ENCODE results near the gene CYSRT1. TPM values are rescaled to one million over a fixed set of nuclear protein-coding genes. Genes with fewer than 3 reads are reported as not detected.

Gene CYSRT1, protein sequence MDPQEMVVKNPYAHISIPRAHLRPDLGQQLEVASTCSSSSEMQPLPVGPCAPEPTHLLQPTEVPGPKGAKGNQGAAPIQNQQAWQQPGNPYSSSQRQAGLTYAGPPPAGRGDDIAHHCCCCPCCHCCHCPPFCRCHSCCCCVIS
- 0.81 TPM for polyA plus RNA-seq (2012; ENCODE audit: missing spikeins)

DNA sequence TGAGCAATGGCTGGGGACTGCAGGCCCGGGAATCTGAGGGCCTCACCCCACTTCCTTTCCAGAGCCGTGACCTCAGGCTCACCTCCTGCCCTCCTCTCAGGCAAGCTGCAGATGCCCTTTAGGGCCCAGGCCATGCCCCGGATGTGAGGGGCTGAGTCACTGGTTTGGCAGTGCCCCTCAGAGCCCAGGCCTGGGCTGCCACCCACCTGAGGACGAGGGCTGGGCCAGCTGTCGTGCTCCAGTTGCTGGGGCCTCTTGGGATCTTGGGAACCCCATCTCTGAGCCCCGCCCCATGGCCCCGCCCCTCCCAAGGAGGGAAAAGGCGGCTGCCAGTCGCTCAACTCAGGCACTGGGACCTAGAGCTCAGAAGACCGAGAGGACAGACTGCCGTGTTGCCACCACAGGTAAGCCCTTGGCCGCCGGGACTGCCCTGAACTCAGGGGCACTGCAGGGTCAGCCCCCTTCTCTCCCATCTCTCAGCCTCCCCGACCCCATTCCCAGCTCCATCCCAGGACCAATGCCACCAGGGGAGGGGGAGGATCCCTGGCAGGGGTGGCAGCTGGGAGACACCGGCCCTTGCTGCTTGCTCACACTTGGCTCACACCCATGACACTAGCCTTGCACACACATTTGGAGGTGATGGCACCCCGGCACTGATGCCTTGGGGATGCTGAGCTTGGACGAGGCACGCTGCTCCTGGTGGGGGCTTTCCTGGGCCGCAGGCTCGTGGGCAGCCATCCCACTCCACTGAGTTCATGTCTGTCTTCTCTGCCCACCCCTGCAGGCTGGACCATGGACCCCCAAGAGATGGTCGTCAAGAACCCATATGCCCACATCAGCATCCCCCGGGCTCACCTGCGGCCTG, at the start of gene CYSRT1:
Gene CYSRT1, plus strand, starts transcription at position 345 of the 865 bp plus-strand sequence. Its CDS starts 448 bp downstream, at position 793.
- DNase-seq (ENCODE audit: insufficient read length), result no peak
- no peak for TF ChIP-seq POLR2A (IDR thresholded peaks at IDR 0.05; ENCODE audit: low read depth, low read length)
- TF ChIP-seq TAF1 (IDR thresholded peaks at IDR 0.05; ENCODE audit: borderline replicate concordance, low read depth, low read length), result no peak
- no peak for TF ChIP-seq POLR2AphosphoS5 (IDR thresholded peaks at IDR 0.05; ENCODE audit: low read depth, low read length)
- FAIRE-seq, result peak; percentile 73

DNA sequence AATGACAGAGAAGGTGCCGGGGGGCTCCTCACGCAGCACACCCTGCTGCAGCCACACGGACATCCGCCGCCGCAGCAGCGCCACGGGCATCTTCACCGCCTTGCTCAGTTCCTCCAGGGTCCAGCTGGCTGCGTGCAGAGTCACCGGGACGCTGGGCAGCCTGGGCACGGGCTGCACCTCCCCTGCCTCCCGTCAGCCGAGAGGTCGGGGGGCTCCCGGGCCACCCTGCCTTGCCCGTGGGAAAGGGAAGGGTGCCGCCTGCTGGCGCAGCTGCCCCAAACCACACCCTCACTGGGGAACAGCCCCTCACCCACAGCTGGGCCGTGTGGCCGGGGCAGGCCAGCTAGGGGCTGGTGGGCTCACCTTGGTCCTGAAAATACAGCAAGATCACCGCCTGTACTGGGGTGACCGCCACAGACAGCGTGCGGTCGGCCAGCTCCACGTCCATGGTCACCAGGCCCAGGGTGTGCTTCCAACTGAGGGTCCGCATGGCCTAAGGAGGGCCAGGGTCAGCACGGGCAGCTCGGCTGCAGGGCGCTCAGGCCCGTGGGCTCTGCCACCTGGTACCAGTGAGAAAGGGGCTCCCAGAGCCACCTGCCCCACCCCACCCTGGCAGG, 49.5 kb upstream of the CYSRT1 start:
- FAIRE-seq (no peak), DNase-seq (ENCODE audit: insufficient read length) (no peak)
- no peak for TF ChIP-seq TAF1 (IDR thresholded peaks at IDR 0.05; ENCODE audit: borderline replicate concordance, low read depth, low read length)
- no peak; the same call in 1 of the 2 replicates for TF ChIP-seq POLR2A (IDR thresholded peaks at IDR 0.05; ENCODE audit: low read depth, low read length)
- no peak for TF ChIP-seq POLR2AphosphoS5 (IDR thresholded peaks at IDR 0.05; ENCODE audit: low read depth, low read length)

DNA sequence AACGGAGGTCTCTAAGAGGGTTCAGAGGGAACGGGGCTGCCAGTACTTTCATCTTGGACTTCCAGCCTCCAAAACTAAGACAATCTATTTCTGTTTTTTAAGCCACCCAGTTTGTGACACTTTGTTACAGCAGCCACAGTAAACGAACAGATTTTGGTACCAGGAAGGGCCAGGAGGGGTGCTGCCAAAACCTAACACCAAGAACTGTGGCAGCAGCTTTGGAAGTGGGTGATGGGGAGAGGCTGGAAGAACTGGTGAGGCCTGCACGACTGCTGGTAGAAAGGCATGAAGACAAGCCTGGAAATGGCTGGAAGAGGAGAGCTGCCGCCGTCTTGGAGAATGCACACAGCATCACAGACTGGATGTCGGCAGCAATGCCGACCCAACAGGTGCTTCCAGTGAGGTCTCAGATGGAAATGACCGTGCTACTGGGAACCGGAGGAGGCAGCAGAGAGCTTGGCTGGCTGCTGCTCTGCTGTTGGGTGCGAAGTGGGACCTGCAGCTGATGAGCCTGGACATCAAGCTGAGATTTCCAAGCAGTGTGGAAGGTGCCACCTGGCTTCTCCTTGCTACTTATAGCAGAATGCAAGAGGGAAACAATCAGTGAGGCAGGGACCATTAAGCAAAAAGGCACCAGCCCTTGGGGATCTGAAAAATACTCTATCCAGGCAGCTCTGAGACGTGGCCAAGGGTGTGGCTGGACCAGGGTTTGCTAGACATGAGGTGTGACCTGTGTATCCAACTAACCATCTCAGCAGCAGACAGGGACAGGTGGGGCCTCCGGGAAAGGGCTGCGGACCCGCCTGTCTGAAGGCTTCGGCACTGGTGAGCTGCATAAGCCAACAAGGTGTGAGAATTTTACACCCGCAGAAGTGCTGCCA, 48.4 kb upstream of the CYSRT1 start:
- no peak for TF ChIP-seq POLR2A (IDR thresholded peaks at IDR 0.05; ENCODE audit: low read depth, low read length)
- peak; percentile 44; the same call in 1 of the 2 replicates for TF ChIP-seq POLR2AphosphoS5 (IDR thresholded peaks at IDR 0.05; ENCODE audit: low read depth, low read length)
- FAIRE-seq (peak; percentile 77), DNase-seq (ENCODE audit: insufficient read length) (no peak)

DNA sequence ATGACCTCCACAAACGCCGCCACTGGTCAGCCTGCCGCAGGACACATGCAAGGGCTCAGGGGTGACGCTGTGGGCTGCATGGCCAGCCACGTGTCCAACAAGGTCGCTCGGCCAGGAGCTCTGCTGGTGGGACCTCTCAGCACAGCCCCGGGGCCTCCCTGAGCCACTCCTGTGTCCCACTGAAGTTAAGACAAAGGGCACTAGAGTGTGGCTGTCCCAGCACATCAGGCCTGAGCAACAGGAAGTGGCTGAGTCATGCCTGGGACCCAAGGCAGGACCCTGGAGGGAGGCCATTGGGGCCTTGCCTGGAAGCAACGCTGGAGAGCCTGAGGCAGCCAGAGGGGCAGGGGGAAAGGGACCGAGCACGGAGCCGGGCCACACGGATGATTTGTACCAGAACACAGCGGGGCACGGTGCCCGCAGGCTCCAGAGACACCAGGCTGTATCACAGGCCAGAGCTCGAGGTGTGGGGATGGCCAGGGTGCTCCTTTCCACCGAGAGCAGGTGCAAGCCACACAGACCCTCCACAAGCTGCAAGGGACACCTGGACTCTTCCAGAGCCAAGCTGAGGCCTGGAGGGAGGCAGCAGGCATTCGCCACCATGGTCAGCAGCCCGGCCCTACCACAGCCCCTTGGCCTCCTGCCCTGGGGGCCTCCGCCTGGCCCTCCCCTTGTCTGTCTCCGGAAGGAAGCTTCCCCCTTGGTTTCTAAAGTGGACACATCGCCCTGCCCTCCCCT, 46.6 kb upstream of the CYSRT1 start:
- DNase-seq (ENCODE audit: insufficient read length) (no peak), FAIRE-seq (no peak)
- no peak for TF ChIP-seq POLR2AphosphoS5 (IDR thresholded peaks at IDR 0.05; ENCODE audit: low read depth, low read length)
- no peak for TF ChIP-seq TAF1 (IDR thresholded peaks at IDR 0.05; ENCODE audit: borderline replicate concordance, low read depth, low read length)
- no peak for TF ChIP-seq POLR2A (IDR thresholded peaks at IDR 0.05; ENCODE audit: low read depth, low read length)

DNA sequence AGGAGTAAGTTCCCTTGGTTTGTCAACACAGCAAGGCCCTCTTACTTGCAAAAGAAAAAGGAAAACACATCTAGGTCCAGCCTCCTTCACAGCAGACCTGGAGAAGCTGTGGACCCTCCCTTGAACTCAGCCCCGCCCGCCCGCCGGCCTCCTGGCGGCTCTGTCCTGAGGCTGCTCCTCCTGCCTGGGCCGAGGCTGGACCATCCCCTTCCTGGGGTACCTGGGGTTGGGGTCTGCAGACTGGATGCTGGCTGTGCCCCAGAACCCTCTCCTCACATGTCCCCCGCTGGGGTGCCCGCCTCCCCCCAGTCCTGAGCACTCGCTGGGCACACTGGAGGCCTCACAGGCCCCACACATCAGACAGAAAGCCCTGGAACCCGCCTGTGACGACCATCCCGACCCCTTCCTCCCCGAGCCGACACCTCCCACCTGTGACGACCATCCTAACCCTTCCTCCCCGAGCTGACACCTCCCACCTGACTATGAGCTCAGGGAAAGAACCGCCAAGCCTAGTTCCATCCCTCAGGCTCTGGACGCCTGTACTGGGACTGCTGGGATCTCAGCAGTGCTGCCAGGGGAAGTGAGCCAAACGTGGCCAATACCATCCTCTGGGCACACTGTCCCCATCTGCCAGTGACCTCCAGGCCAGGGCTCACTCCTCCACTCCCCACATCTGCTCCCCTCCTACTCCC, 45.9 kb upstream of the CYSRT1 start:
- FAIRE-seq (no peak), DNase-seq (ENCODE audit: insufficient read length) (no peak)
- TF ChIP-seq POLR2AphosphoS5 (IDR thresholded peaks at IDR 0.05; ENCODE audit: low read depth, low read length) (no peak), TAF1 (IDR thresholded peaks at IDR 0.05; ENCODE audit: borderline replicate concordance, low read depth, low read length) (no peak), POLR2A (IDR thresholded peaks at IDR 0.05; ENCODE audit: low read depth, low read length) (no peak)

DNA sequence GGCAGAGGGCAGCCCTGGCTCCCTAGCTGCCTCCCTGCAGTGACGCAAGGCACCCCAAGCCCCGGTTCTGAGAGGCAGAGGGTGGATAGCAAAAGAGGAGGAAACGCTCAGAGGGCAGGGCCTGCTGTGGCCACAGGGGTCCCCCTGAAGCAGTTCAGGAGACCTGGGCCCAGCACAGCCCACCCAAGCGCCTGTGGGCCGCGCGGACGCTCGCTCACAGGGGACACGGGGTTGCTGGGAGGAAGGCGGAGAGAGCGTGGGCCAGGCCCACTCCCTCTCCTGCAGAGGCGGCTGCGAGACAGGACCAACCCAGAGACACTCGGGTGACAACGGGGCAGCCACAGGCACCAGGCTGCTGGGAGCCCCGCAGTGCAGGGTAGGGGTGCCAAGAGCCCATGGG, 45.2 kb upstream of the CYSRT1 start:
- no peak for FAIRE-seq
- TF ChIP-seq POLR2AphosphoS5 (IDR thresholded peaks at IDR 0.05; ENCODE audit: low read depth, low read length), result no peak
- DNase-seq (ENCODE audit: insufficient read length), result no peak

DNA sequence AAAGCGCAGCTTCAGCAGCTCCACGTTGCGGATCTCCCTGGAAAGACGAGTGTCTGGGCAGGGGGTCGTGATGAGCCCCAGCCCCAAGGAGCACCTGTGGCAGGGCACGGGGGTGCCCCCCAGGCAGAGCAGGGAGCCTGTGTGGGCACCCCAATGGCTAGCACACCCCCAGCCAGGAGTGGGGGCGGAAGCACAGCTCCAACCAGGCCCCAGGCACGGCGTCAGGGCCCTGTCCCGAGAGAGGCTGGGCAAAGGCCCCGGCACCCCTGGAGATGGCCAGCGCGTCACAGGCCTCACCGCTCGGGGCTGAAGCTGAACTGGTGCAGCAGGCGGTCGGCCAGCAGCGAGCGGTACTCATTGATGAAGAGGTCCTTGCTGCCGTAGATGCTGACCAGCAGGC, 44.5 kb upstream of the CYSRT1 start:
- no peak for TF ChIP-seq TAF1 (IDR thresholded peaks at IDR 0.05; ENCODE audit: borderline replicate concordance, low read depth, low read length)
- TF ChIP-seq POLR2AphosphoS5 (IDR thresholded peaks at IDR 0.05; ENCODE audit: low read depth, low read length), result no peak
- no peak for DNase-seq (ENCODE audit: insufficient read length)
- no peak for FAIRE-seq

DNA sequence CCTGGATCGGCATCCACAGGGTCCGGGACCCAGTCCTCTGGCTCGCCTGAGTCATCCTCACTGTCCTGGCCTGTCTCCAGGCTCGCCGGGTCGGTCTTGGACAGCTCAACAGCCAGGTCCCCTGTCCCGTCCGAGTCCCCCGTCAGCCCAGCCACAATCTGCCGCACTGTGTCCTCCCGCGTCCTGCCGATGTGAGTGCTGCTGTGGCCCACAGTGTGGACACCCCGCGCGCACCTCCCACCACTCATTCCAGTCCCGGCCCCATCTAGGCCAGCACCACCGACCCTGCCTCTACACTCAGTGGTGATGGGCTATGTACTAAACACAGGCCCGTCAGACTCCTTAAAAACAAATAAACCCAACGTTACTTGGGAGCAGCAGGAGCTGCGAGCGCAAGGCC, 43.3 kb upstream of the CYSRT1 start:
- DNase-seq (ENCODE audit: insufficient read length) (no peak), FAIRE-seq (no peak)
- TF ChIP-seq POLR2A (IDR thresholded peaks at IDR 0.05; ENCODE audit: low read depth, low read length), result no peak
- TF ChIP-seq POLR2AphosphoS5 (IDR thresholded peaks at IDR 0.05; ENCODE audit: low read depth, low read length), result no peak
- TF ChIP-seq TAF1 (IDR thresholded peaks at IDR 0.05; ENCODE audit: borderline replicate concordance, low read depth, low read length), result no peak

DNA sequence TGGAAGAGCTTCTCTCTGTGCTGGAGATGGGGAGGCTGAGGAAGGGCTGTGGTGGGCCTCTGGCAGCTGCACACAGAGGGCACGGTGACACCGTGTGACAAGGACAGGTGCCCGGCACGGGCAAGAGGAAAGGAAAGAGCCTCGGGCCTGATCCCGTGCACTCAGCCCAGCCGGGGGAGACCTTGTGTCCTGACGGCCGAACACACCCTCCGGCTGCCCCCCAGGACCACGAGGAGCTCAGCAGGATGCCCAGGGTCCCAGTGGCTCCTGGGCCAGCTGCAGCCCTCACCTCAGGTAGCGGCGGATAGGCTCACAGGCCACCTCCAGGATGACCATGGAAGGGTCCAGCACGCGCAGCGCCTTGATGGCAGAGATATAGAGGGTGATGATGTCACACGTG, 42.1 kb upstream of the CYSRT1 start:
- FAIRE-seq (no peak), DNase-seq (ENCODE audit: insufficient read length) (no peak)
- TF ChIP-seq POLR2AphosphoS5 (IDR thresholded peaks at IDR 0.05; ENCODE audit: low read depth, low read length), result no peak
- no peak for TF ChIP-seq TAF1 (IDR thresholded peaks at IDR 0.05; ENCODE audit: borderline replicate concordance, low read depth, low read length)
- no peak for TF ChIP-seq POLR2A (IDR thresholded peaks at IDR 0.05; ENCODE audit: low read depth, low read length)

DNA sequence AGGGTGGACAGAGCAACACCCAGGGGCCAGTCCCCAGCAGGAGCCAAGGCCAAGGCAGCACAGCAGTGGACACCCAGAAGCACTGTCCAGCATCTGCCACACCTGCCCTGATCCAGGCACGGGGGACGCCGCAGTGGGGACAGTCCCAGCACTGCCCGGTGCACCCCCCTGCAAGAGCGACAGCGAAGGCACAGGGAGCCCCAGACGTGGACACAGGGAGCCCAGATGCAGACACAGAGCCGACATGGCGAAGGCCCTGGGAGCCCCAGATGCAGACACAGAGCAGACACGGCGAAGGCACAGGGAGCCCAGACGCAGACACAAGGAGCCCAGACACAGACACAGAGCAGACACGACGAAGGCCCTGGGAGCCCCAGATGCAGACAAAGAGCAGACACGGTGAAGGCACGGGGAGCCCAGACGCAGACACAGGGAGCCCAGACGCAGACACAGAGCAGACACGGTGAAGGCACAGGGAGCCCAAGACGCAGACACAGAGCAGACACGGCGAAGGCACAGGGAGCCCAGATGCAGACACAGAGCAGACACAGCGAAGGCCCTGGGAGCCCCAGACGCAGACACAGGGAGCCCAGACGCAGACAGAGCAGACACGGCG, 40.9 kb upstream of the CYSRT1 start:
- TF ChIP-seq TAF1 (IDR thresholded peaks at IDR 0.05; ENCODE audit: borderline replicate concordance, low read depth, low read length) (no peak), POLR2AphosphoS5 (IDR thresholded peaks at IDR 0.05; ENCODE audit: low read depth, low read length) (no peak), POLR2A (IDR thresholded peaks at IDR 0.05; ENCODE audit: low read depth, low read length) (no peak)
- DNase-seq (ENCODE audit: insufficient read length) (no peak), FAIRE-seq (no peak)
